ENCODE measurements around the gene NEK6. TPM values are rescaled to one million over a fixed set of nuclear protein-coding genes. Genes with fewer than 3 reads are reported as not detected.
A peak's percentile ranks its signal among the peaks of the same experiment; 100 is the strongest.

NEK6 gene
- total RNA-seq, 1 donor from 2014 or later: 14.7 TPM

- no peak for DNase-seq (ENCODE audit: low read depth)
- no peak for FAIRE-seq
- no peak for TF ChIP-seq CTCF (IDR thresholded peaks at IDR 0.05; ENCODE audit: insufficient read depth, low read length, severe bottlenecking)
- Histone ChIP-seq H3K27me3 (ENCODE audit: control insufficient read depth, insufficient read depth, low read length) (no peaks in the 10 kb centered on the region), H3K36me3 (ENCODE audit: control insufficient read depth, insufficient read depth, low read length) (peaks cover 1% of the 10 kb centered on the region), H3K4me3 (ENCODE audit: low read depth, low read length) (no peak overlapping the region)
Measured at GRCh38 chr9:124389146-124389939, 131.6 kb downstream of the NEK6 start.

GRCh38 chr9:124390794-124391658 lies 133.3 kb downstream of the NEK6 start:
- DNase-seq (ENCODE audit: low read depth) (peak; percentile 67), FAIRE-seq (no peak)
- Histone ChIP-seq H3K36me3 (ENCODE audit: control insufficient read depth, insufficient read depth, low read length) (peaks cover 1% of the 10 kb centered on the region), H3K4me3 (ENCODE audit: low read depth, low read length) (no peak overlapping the region), H3K27me3 (ENCODE audit: control insufficient read depth, insufficient read depth, low read length) (no peaks in the 10 kb centered on the region)
- no peak for TF ChIP-seq CTCF (IDR thresholded peaks at IDR 0.05; ENCODE audit: insufficient read depth, low read length, severe bottlenecking)

- peaks cover 3% of the 10 kb centered on the region for H3K36me3 ChIP-seq (ENCODE audit: control insufficient read depth, insufficient read depth, low read length)
- DNase-seq (ENCODE audit: low read depth) (no peak), FAIRE-seq (no peak)
- no peaks in the 10 kb centered on the region for H3K27me3 ChIP-seq (ENCODE audit: control insufficient read depth, insufficient read depth, low read length)
- H3K4me3 ChIP-seq (ENCODE audit: low read depth, low read length): no peak overlapping the region
- no peak for TF ChIP-seq CTCF (IDR thresholded peaks at IDR 0.05; ENCODE audit: insufficient read depth, low read length, severe bottlenecking)
Measured at GRCh38 chr9:124392254-124392870, 134.6 kb downstream of the NEK6 start.

GRCh38 chr9:124392871-124393460 lies 135.2 kb downstream of the NEK6 start:
- peaks cover 3% of the 10 kb centered on the region for H3K36me3 ChIP-seq (ENCODE audit: control insufficient read depth, insufficient read depth, low read length)
- no peaks in the 10 kb centered on the region for H3K27me3 ChIP-seq (ENCODE audit: control insufficient read depth, insufficient read depth, low read length)
- DNase-seq (ENCODE audit: low read depth): peak; percentile 97
- FAIRE-seq: peak; percentile 32
- TF ChIP-seq CTCF (IDR thresholded peaks at IDR 0.05; ENCODE audit: insufficient read depth, low read length, severe bottlenecking): peak; percentile 56
- H3K4me3 ChIP-seq (ENCODE audit: low read depth, low read length): no peak overlapping the region

GRCh38 chr9:124394167-124394566 lies 136.4 kb downstream of the NEK6 start:
- Histone ChIP-seq H3K4me3 (ENCODE audit: low read depth, low read length) (no peak overlapping the region), H3K27me3 (ENCODE audit: control insufficient read depth, insufficient read depth, low read length) (no peaks in the 10 kb centered on the region), H3K36me3 (ENCODE audit: control insufficient read depth, insufficient read depth, low read length) (peaks cover 3% of the 10 kb centered on the region)
- FAIRE-seq (no peak), DNase-seq (ENCODE audit: low read depth) (no peak)
- no peak for TF ChIP-seq CTCF (IDR thresholded peaks at IDR 0.05; ENCODE audit: insufficient read depth, low read length, severe bottlenecking)
